Body of pancreas (tissue), 4 donors: ENCODE data around the gene ARL5C. TPM values are rescaled to one million over a fixed set of nuclear protein-coding genes. Genes with fewer than 3 reads are reported as not detected.

Experiments
- ATAC-seq: fragments of 150-250 bp; one replicate; pipeline ENCODE4 v1.9.1; 2016
- DNase-seq, 4 donors: peaks; one replicate each; pipeline ENCODE4 v3.0.0-alpha.2; 2019
- H3K27ac ChIP-seq, 4 donors: fragments of 200-600 bp; sonication (generic); 1 replicate in 3 of 4; 2 replicates in 1 of 4; pipeline versions ENCODE4 v1.5.1 to v1.6.1; 2016 to 2019; ENCODE audit warnings: mild to moderate bottlenecking in 1 of 4, mixed read lengths in 1 of 4, moderate library complexity in 1 of 4
- H3K27me3 ChIP-seq, 2 donors: fragments of 200-600 bp; sonication (generic); one replicate each; pipeline ENCODE4 v1.6.0; 2016; ENCODE audit warnings: mild to moderate bottlenecking in 1 of 2
- H3K36me3 ChIP-seq, 2 donors: fragments of 200-600 bp; sonication (generic); replicated peaks in 1 of 2; 2 replicates each; pipeline ENCODE4 v1.5.1; 2016; ENCODE audit warnings: low read depth in 2 of 2; ENCODE audit not compliant: insufficient read depth in 1 of 2
- H3K4me1 ChIP-seq: fragments of 200-600 bp; sonication (generic); one replicate; pipeline ENCODE4 v1.6.0; 2016
- H3K4me3 ChIP-seq, 2 donors: fragments of 200-600 bp; sonication (generic); 1 replicate in 1 of 2; 2 replicates in 1 of 2; pipeline ENCODE4 v1.5.1; 2016 to 2019
- H3K9me3 ChIP-seq, 3 donors: fragments of 200-600 bp; sonication (generic); 1 replicate in 2 of 3; 2 replicates in 1 of 3; pipeline ENCODE4 v1.5.1; 2016
- CTCF ChIP-seq, 7 experiments: fragments of 450-650 bp in 4 of 7; fragments of 200-600 bp in 3 of 7; sonication (generic) in 3 of 7; IDR thresholded peaks; one replicate each; pipeline ENCODE4 v1.5.1; 2016 to 2019; ENCODE audit warnings: antibody characterized with exemption in 7 of 7
- POLR2A ChIP-seq, 3 donors: fragments of 450-650 bp; IDR thresholded peaks; one replicate each; pipeline ENCODE4 v1.6.1; 2016; ENCODE audit warnings: antibody characterized with exemption in 3 of 3, mild to moderate bottlenecking in 2 of 3
- WGBS, 2 donors: methylation state at CpG; one replicate each; pipeline ENCODE4 v1.1.5; 2017; 5-methylcytosine and 5-hydroxymethylcytosine counted together
- intact Hi-C: fragments of 100-400 bp; cut with DNase I; formaldehyde crosslinking; loops from one replicate; pipeline ENCODE4 v1.15.1; 2023
- total RNA-seq, 2 donors: library from RNA; depleted of rRNA; stranded (reverse); fragments of >200 nt; gene quantifications; one replicate each; pipeline ENCODE4 v1.1.0, GENCODE V29; 2016

Gene ARL5C
- total RNA-seq, 2 donors from 2014 or later: 0.26 TPM; not detected in 1

- ATAC-seq (no peak), DNase-seq (no peak)
- Histone ChIP-seq H3K4me3 (no peak overlapping the region), H3K9me3 (no peaks in the 10 kb centered on the region), H3K36me3 (no peaks in the 10 kb centered on the region), H3K4me1 (peaks cover 31% of the 10 kb centered on the region), H3K27ac (no peak overlapping the region), H3K27me3 (no peaks in the 10 kb centered on the region)
- intact Hi-C loops: loop anchor here (10.0 kb wide), 1 partner anchor 73 kb away; no protein-coding TSS in a partner anchor
- TF ChIP-seq CTCF (IDR thresholded peaks at IDR 0.05): no peak
- TF ChIP-seq POLR2A (IDR thresholded peaks at IDR 0.05): no peak
- WGBS, 2 donors: 73 to 83% methylated on average over 2 of the region's 2 CpGs
Measured at GRCh38 chr17:39161962-39162361, 4.0 kb downstream of the ARL5C start.

GRCh38 chr17:39158623-39159022 is 7.3 kb downstream of the ARL5C start:
- no peaks in the 10 kb centered on the region for H3K9me3 ChIP-seq
- TF ChIP-seq POLR2A (IDR thresholded peaks at IDR 0.05) (no peak), CTCF (IDR thresholded peaks at IDR 0.05) (no peak)
- intact Hi-C loops: loop anchor here (10.0 kb wide), 1 partner anchor 174 kb away; no protein-coding TSS in a partner anchor

GRCh38 chr17:39156491-39156890 is 9.5 kb downstream of the ARL5C start:
- intact Hi-C loops: loop anchor here (10.0 kb wide), 1 partner anchor 172 kb away; no protein-coding TSS in a partner anchor
- no peak for DNase-seq
- no peak overlapping the region for H3K4me3 ChIP-seq
- H3K27me3 ChIP-seq: no peaks in the 10 kb centered on the region
- ATAC-seq: no peak
- H3K4me1 ChIP-seq: peaks cover 20% of the 10 kb centered on the region
- H3K27ac ChIP-seq: no peak overlapping the region
- 71 to 92% methylated on average over 6 to 7 of the region's 7 CpGs for WGBS, 2 donors
- H3K9me3 ChIP-seq: no peaks in the 10 kb centered on the region
- TF ChIP-seq POLR2A (IDR thresholded peaks at IDR 0.05) (no peak), CTCF (IDR thresholded peaks at IDR 0.05) (no peak)
- no peaks in the 10 kb centered on the region for H3K36me3 ChIP-seq

More at GRCh38 chr17:39158623-39159022, 7.3 kb downstream of the ARL5C start:
- H3K4me1 ChIP-seq: no peaks in the 10 kb centered on the region
- WGBS, 2 donors: 86 to 89% methylated on average over 2 of the region's 2 CpGs
- no peak for DNase-seq
- H3K36me3 ChIP-seq: no peaks in the 10 kb centered on the region
- H3K27ac ChIP-seq: no peak overlapping the region
- no peaks in the 10 kb centered on the region for H3K27me3 ChIP-seq
- H3K4me3 ChIP-seq: no peak overlapping the region
- no peak for ATAC-seq

GRCh38 chr17:39155654-39156053 is 10.3 kb downstream of the ARL5C start:
- ATAC-seq (no peak), DNase-seq (no peak)
- WGBS, 2 donors: 53 to 61% methylated on average over 2 of the region's 2 CpGs
- no peak overlapping the region for H3K4me3 ChIP-seq
- no peak for TF ChIP-seq CTCF (IDR thresholded peaks at IDR 0.05)
- no peak for TF ChIP-seq POLR2A (IDR thresholded peaks at IDR 0.05)
- no peaks in the 10 kb centered on the region for H3K9me3 ChIP-seq
- peaks cover 27% of the 10 kb centered on the region for H3K4me1 ChIP-seq
- H3K27ac ChIP-seq: no peak overlapping the region
- no peaks in the 10 kb centered on the region for H3K27me3 ChIP-seq
- H3K36me3 ChIP-seq: no peaks in the 10 kb centered on the region
- intact Hi-C loops: loop anchor here (10.0 kb wide), 1 partner anchor 171 kb away; no protein-coding TSS in a partner anchor

- ATAC-seq: peak; percentile 77
- 15 to 45% methylated on average over 16 of the region's 16 CpGs for WGBS, 2 donors
- intact Hi-C loops: loop anchor here (10.0 kb wide), 1 partner anchor 169 kb away; no protein-coding TSS in a partner anchor
Measured at GRCh38 chr17:39153599-39154051, 12.3 kb downstream of the ARL5C start.

More at GRCh38 chr17:39153599-39154051, 12.3 kb downstream of the ARL5C start:
- Histone ChIP-seq H3K27me3 (no peaks in the 10 kb centered on the region), H3K4me1 (peaks cover 27% of the 10 kb centered on the region), H3K27ac (peak overlapping the region; percentile 53 to 85 (median 77)), H3K4me3 (peak overlapping the region; percentile 13 to 76), H3K9me3 (no peaks in the 10 kb centered on the region), H3K36me3 (no peaks in the 10 kb centered on the region)
- DNase-seq: peak; percentile 87 to 90 (median 88)
- TF ChIP-seq POLR2A (IDR thresholded peaks at IDR 0.05) (peak in 1 of 3 donors; percentile 9), CTCF (IDR thresholded peaks at IDR 0.05) (peak in 2 of 7 experiments; percentile 19 to 35)
